Astrocyte of the hippocampus (primary cell): Measurements from ENCODE around the gene CENPO.

Experiments
- DNase-seq: peaks from one replicate; pipeline ENCODE4 v3.0.0; 2011; ENCODE audit warnings: low read depth, low spot score

Gene CENPO

GRCh38 chr2:24824071-24824588 is 30.9 kb downstream of the CENPO start:
- no peak for DNase-seq

- no peak for DNase-seq
Measured at GRCh38 chr2:24824966-24825882, 32.0 kb downstream of the CENPO start.

DNA sequence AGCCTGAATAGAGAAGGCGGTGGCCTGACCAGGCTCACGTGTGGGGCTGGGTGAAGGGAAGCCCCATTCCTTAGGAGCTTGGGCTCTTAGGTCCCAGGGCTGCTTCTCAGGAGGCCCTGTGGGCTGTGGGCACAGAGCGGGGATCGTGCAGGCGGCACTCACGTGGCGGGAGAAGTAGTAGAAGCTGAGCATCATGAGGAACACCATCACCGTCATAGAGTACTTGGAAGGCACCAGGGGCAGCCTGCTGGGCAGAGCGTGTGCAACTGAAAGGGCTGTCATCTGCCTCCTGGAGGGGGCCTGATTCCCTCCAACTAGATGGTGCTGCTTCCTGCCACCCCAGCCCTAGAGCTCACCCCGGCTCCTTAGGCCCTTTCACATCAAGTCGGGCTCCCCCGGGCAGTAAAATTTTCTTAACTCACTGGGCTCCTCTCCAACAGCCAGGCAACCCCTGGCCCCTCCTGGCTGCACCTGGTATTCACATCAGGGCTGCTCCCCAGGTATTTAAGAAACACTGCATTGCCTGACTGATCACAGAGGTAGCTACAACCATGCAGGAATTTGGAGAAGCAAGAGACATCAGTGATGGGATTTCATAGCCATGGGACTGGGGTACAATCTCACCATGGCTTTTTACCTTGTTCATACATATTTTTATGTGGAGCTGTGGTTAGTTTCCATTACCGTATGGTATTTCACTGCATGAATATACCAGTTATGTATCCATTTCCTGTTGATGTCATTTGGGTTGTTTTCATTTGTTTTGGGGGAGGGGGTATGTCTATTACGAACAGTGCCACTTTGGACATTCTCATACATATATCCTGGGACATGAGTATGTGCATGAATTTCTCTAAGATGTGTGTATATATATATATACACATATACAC is 32.9 kb downstream of the CENPO start:
- DNase-seq, result no peak

DNA sequence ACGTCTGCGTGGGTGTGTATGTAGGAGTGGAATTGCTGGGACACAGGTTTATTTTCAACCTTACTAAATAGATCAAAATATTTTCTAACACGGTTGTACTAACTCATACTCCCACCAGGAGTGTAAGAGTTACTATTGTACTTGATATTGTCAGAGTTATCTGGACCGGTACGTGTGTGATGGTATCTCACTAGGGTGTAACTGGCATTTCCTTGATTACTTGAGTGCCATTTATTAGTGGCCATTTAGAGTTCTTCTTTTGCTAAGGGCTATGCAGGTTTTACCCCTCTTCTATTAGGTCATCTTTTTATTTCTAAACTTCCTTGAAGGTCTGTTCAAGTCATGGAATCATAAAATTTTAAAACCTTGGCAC is 33.5 kb downstream of the CENPO start:
- DNase-seq, result no peak

- DNase-seq, result peak; percentile 92
Measured at GRCh38 chr2:24827321-24828237, 34.4 kb downstream of the CENPO start.

- no peak for DNase-seq
Measured at GRCh38 chr2:24828238-24828996, 35.2 kb downstream of the CENPO start.

- DNase-seq, result peak; percentile 44
Measured at GRCh38 chr2:24830351-24830750, 37.1 kb downstream of the CENPO start.

DNA sequence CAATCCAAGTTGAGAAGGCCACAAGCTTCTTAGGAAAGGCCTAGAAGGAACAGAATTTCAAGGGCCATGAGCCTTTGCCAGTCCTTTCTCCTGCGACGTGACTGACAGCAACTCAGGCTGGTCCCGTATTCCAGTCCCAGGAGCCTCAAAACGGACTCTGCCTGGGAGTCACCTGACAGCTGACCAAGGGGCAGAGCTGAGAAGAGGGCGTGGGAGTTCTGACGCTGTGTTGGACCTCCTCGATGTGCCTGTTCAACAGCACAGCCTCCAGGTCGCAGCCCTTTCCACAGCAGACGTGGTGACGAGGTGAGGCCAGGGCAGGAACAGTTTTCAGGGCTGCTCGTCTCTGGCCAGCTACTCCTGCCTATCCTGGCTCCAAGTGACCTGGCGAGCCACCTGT is 37.6 kb downstream of the CENPO start:
- no peak for DNase-seq

DNA sequence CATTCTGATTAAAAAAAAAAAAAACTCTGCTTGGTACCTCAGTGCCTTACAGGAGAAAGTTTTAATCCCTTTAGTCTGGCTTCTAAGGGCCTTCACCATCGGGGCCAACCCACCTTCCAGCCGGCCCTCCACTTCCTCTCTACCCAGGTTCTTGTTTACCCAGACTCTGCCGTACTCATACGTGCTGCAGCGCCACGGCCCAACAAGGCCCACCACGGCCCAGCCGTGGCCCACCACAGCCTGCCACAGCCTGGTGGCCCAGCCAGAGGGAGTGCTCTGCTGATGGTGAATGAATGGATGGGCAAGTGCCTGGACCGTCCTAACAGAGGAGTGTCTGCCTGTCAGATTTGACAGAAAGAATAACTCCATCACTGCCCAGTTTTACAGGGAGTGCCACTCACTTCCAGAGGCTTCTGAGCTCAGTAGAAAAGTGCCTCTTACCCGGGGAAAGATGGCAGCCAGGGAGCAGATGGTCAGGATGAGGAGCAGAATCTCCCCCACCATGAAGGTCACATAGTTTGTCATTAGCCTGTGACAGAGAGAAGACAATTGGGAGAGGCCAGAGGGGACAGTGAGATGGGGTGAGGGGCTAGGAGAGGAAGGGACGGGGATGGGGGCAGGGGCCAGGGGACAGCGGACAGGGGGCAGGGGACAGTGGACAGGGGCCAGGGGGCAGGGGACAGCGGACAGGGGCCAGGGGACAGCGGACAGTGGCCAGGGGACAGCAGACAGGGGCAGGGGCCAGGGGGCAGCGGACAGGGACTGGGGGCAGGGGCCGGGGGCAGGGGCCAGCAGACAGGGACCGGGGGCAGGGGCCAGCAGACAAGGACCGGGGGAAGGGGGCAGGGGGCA is 38.2 kb downstream of the CENPO start:
- DNase-seq, result no peak

DNA sequence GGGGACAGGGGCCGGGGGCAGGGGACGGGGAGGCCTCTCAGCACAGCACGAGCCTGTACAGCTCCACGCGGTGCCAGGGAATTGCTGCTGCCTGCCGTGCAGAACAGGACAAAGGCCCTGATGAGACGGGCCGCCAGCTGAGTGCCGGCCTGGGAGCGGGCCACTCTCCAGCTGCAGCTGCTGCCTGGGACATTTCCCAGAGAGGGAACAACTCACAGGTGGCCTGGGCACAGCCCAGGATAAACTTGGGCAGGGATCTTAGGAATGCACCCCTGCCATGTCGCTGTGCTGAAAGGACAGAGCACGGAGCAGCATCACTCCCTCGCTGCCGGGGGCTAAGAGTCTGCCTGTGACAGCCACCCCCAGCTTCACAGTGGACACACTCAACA is 38.8 kb downstream of the CENPO start:
- DNase-seq, result peak; percentile 62

DNA sequence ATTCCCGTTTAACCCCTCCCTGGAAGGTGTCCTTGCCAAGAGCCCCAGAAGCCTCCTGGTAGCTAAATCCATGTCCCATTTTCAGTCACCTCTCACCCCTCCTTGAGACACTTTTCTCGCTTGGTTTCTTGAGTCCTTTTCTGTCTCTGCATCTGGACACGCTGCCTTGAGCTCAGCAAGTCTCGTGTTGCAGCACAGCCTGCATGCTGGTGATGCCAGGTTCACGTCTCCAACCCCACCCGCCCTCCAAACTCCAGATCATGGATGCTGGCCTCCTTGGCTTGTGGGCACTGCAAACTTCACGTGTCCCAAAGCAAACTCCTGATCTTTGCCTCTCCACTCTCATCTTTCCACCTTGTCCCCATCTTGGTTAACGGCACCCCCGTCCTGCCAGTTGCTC is 39.3 kb downstream of the CENPO start:
- DNase-seq, result no peak

DNA sequence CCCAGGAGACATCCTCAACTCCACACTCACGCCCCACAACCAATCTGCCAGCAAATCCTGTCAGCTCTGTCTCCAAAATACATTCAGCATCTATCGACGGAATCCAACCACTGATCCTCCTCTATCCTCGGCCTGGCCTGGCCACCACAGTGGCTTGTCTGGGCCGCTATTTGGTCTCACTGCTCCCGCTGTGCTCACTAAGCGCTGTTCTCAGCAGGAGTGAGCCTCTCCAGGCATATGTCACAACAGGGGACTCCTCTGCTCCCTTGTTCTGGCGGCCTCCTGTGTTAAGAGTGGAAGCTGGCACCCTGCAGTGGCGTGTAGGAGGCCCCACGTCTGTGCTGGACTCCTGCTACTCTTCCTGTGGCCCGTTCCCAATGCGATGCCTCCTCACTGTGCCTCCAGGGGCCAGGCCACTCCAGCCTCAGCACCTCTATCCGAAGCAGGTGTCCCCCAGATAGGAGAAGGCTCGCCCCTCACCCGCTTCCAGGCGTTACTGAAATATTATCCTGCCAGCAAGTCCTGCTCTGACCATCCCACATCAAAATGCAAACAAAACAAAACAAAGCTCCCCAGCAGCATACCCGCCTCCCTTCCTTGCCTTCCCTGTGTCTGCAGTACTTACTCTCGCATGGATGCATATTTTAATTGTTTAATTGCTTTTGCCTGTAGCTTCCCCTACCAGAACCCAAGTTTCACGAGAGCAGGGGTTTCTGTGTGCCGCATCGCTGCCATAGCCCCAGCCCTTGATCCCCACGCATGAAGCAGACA is 39.9 kb downstream of the CENPO start:
- peak; percentile 15 for DNase-seq

GRCh38 chr2:24833821-24834732 is 40.9 kb downstream of the CENPO start:
- no peak for DNase-seq

GRCh38 chr2:24834733-24835395 is 41.6 kb downstream of the CENPO start:
- DNase-seq, result no peak

DNA sequence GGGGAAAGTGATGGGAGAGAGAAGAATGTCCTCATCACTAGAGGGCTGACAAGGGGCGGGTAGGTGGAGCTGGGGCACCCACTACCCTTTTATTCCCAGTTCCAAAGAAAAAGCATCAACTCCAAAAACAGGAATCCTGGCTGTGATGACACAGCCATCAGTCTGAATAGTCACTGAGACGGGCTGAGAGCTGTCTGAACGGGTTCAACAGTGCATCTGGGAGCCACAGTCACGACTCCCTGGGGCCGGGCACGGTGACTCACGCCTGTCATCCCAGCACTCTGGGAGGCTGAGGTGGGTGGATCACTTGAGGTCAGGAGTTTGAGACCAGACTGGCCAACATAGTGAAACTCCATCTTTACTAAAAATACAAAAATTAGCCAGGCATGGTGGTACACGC is 42.2 kb downstream of the CENPO start:
- DNase-seq, result peak; percentile 38

- no peak for DNase-seq
Measured at GRCh38 chr2:24836206-24836605, 43.0 kb downstream of the CENPO start.

- DNase-seq, result no peak
Measured at GRCh38 chr2:24836706-24837105, 43.5 kb downstream of the CENPO start.
